Bronchial epithelial cell (primary cell): ENCODE measurements around the gene ABL1. TPM values are rescaled to one million over a fixed set of nuclear protein-coding genes. Genes with fewer than 3 reads are reported as not detected.

Experiments used
- DNase-seq: peaks from one replicate; pipeline ENCODE4 v3.0.0-alpha.2; 2010; ENCODE audit warnings: low read depth
- FAIRE-seq: peaks from 2 replicates; lab custom pipeline; 2011; peaks lifted over from hg19 to GRCh38; lab: Jason Lieb, UNC
- H3K27me3 ChIP-seq: 2 replicates; pipeline ENCODE4 v1.5.1; 2011; ENCODE audit warnings: low read length; ENCODE audit not compliant: control insufficient read depth, insufficient read depth
- H3K36me3 ChIP-seq: 2 replicates; pipeline ENCODE4 v1.5.1; 2011; ENCODE audit warnings: low read length; ENCODE audit not compliant: control insufficient read depth, insufficient read depth
- H3K4me3 ChIP-seq: 2 replicates; pipeline ENCODE4 v1.5.1; 2011; ENCODE audit warnings: mild to moderate bottlenecking, low read depth, low read length, control low read depth
- CTCF ChIP-seq: IDR thresholded peaks from 2 replicates; pipeline ENCODE4 v1.5.1; 2011; ENCODE audit warnings: mild to moderate bottlenecking, moderate library complexity, low read length, control low read depth, inconsistent platforms; ENCODE audit not compliant: insufficient read depth, severe bottlenecking
- total RNA-seq: library from RNA; depleted of rRNA; stranded (reverse); fragments of >200 nt; gene quantifications from 2 replicates; pipeline ENCODE4 v1.2.1, GENCODE V29; 2014

ABL1 gene
- total RNA-seq, 1 donor from 2014 or later: 17.6 TPM

GRCh38 chr9:130920762-130921299 lies 85.8 kb downstream of the ABL1 start:
- no peaks in the 10 kb centered on the region for H3K36me3 ChIP-seq
- no peak overlapping the region for H3K4me3 ChIP-seq
- no peak for DNase-seq
- H3K27me3 ChIP-seq: peaks cover 23% of the 10 kb centered on the region
- FAIRE-seq: no peak
- TF ChIP-seq CTCF: no peak

GRCh38 chr9:130921300-130921988 lies 86.4 kb downstream of the ABL1 start:
- H3K4me3 ChIP-seq: no peak overlapping the region
- TF ChIP-seq CTCF: no peak
- DNase-seq: no peak
- H3K27me3 ChIP-seq: peaks cover 23% of the 10 kb centered on the region
- H3K36me3 ChIP-seq: no peaks in the 10 kb centered on the region
- FAIRE-seq: no peak

- no peak for DNase-seq
- peaks cover 23% of the 10 kb centered on the region for H3K27me3 ChIP-seq
- H3K36me3 ChIP-seq: no peaks in the 10 kb centered on the region
- no peak for TF ChIP-seq CTCF
- FAIRE-seq: no peak
- H3K4me3 ChIP-seq: no peak overlapping the region
These were observed 87.2 kb downstream of the ABL1 start for GRCh38 chr9:130921989-130922892.

- Histone ChIP-seq H3K4me3 (no peak overlapping the region), H3K27me3 (peaks cover 21% of the 10 kb centered on the region), H3K36me3 (no peaks in the 10 kb centered on the region)
- DNase-seq (no peak), FAIRE-seq (no peak)
- TF ChIP-seq CTCF: no peak
These were observed 88.0 kb downstream of the ABL1 start for GRCh38 chr9:130922893-130923610.

GRCh38 chr9:130923611-130924447 lies 88.8 kb downstream of the ABL1 start:
- no peak for DNase-seq
- Histone ChIP-seq H3K4me3 (no peak overlapping the region), H3K36me3 (no peaks in the 10 kb centered on the region), H3K27me3 (peaks cover 18% of the 10 kb centered on the region)
- no peak for FAIRE-seq
- no peak for TF ChIP-seq CTCF
